Suprapubic skin (tissue), 4 donors: ENCODE measurements around the gene SMYD3. TPM values are rescaled to one million over a fixed set of nuclear protein-coding genes. Genes with fewer than 3 reads are reported as not detected.
"Not testable (repeated sequence)": the region's sequence is repeated elsewhere in the genome, so short reads cannot be mapped to it uniquely, and the experiment has no call there.

ENCODE experiments used
- DNase-seq, 2 donors: peaks; one replicate each; pipeline ENCODE4 v3.0.0-alpha.2; 2019; ENCODE audit warnings: low spot score in 2 of 2
- H3K27ac ChIP-seq: fragments of 200-600 bp; sonication (generic); one replicate; pipeline ENCODE4 v1.5.1; 2019
- H3K27me3 ChIP-seq: fragments of 200-600 bp; sonication (generic); one replicate; pipeline ENCODE4 v1.5.1; 2019
- H3K36me3 ChIP-seq: fragments of 200-600 bp; sonication (generic); one replicate; pipeline ENCODE4 v1.5.1; 2019
- H3K4me1 ChIP-seq: fragments of 200-600 bp; sonication (generic); one replicate; pipeline ENCODE4 v1.5.1; 2019
- H3K4me3 ChIP-seq: fragments of 200-600 bp; sonication (generic); one replicate; pipeline ENCODE4 v1.5.1; 2019; ENCODE audit warnings: mild to moderate bottlenecking
- H3K9me3 ChIP-seq: fragments of 200-600 bp; sonication (generic); one replicate; pipeline ENCODE4 v1.5.1; 2019
- CTCF ChIP-seq, 2 donors: fragments of 200-600 bp in 1 of 2; fragments of 450-650 bp in 1 of 2; sonication (generic) in 1 of 2; IDR thresholded peaks; one replicate each; pipeline ENCODE4 v1.5.1; 2016 to 2019; ENCODE audit warnings: antibody characterized with exemption in 2 of 2, mild to moderate bottlenecking in 1 of 2, moderate library complexity in 1 of 2
- EP300 ChIP-seq: sonication (generic); formaldehyde crosslinking; IDR thresholded peaks from one replicate; pipeline ENCODE4 v1.6.1; 2017; ENCODE audit warnings: antibody characterized with exemption
- POLR2A ChIP-seq, 2 donors: fragments of 450-650 bp; IDR thresholded peaks; one replicate each; pipeline ENCODE4 v1.6.1; 2017; ENCODE audit warnings: antibody characterized with exemption in 2 of 2, mild to moderate bottlenecking in 2 of 2, moderate library complexity in 2 of 2
- POLR2AphosphoS5 ChIP-seq, 3 donors: sonication (generic); formaldehyde crosslinking; IDR thresholded peaks; one replicate each; pipeline ENCODE4 v1.6.1; 2017; ENCODE audit warnings: antibody characterized with exemption in 3 of 3
- WGBS: methylation state at CpG from one replicate; pipeline ENCODE4 v1.1.5; 2018; 5-methylcytosine and 5-hydroxymethylcytosine counted together
- total RNA-seq, 4 donors: library from RNA; depleted of rRNA; stranded (reverse); fragments of >200 nt; gene quantifications; one replicate each; pipeline ENCODE4 v1.1.0, GENCODE V29; 2016

The SMYD3 gene
- total RNA-seq, 4 donors from 2014 or later: 14.5 to 33.6 (median 18.9) TPM

GRCh38 chr1:245971711-245972085 lies 535.4 kb downstream of the SMYD3 start:
- WGBS: 96% methylated on average over 2 of the region's 2 CpGs

GRCh38 chr1:245971076-245971710 lies 535.9 kb downstream of the SMYD3 start:
- H3K4me1 ChIP-seq, H3K36me3 ChIP-seq, H3K27ac ChIP-seq, H3K9me3 ChIP-seq, H3K27me3 ChIP-seq, H3K4me3 ChIP-seq, DNase-seq: not testable (repeated sequence)
- 95% methylated on average over 10 of the region's 10 CpGs for WGBS

More at GRCh38 chr1:245971711-245972085, 535.4 kb downstream of the SMYD3 start:
- Histone ChIP-seq H3K9me3 (no peaks in the 10 kb centered on the region), H3K4me1 (no peaks in the 10 kb centered on the region), H3K36me3 (no peaks in the 10 kb centered on the region), H3K27ac (no peak overlapping the region), H3K27me3 (no peaks in the 10 kb centered on the region), H3K4me3 (no peak overlapping the region)
- TF ChIP-seq POLR2A (IDR thresholded peaks at IDR 0.05) (no peak), EP300 (no peak), POLR2AphosphoS5 (IDR thresholded peaks at IDR 0.05) (no peak), CTCF (IDR thresholded peaks at IDR 0.05) (no peak)
- DNase-seq: no peak

GRCh38 chr1:245969283-245969682 lies 537.8 kb downstream of the SMYD3 start:
- no peaks in the 10 kb centered on the region for H3K9me3 ChIP-seq
- no peaks in the 10 kb centered on the region for H3K36me3 ChIP-seq
- no peak for DNase-seq
- no peaks in the 10 kb centered on the region for H3K27me3 ChIP-seq
- no peaks in the 10 kb centered on the region for H3K4me1 ChIP-seq
- H3K27ac ChIP-seq: no peak overlapping the region
- WGBS: 50% methylated on average over 3 of the region's 3 CpGs
- H3K4me3 ChIP-seq: no peak overlapping the region
- TF ChIP-seq EP300 (no peak), POLR2AphosphoS5 (IDR thresholded peaks at IDR 0.05) (no peak), CTCF (IDR thresholded peaks at IDR 0.05) (no peak), POLR2A (IDR thresholded peaks at IDR 0.05) (no peak)

- TF ChIP-seq POLR2AphosphoS5 (IDR thresholded peaks at IDR 0.05) (no peak), POLR2A (IDR thresholded peaks at IDR 0.05) (no peak), CTCF (IDR thresholded peaks at IDR 0.05) (no peak), EP300 (no peak)
- Histone ChIP-seq H3K9me3 (no peaks in the 10 kb centered on the region), H3K4me1 (no peaks in the 10 kb centered on the region), H3K27ac (no peak overlapping the region), H3K27me3 (no peaks in the 10 kb centered on the region), H3K36me3 (no peaks in the 10 kb centered on the region), H3K4me3 (no peak overlapping the region)
- no peak for DNase-seq
- 94% methylated on average over 6 of the region's 6 CpGs for WGBS
Observed at GRCh38 chr1:245968775-245969174, 538.3 kb downstream of the SMYD3 start.

- H3K27ac ChIP-seq: no peak overlapping the region
- 94% methylated on average over 3 of the region's 3 CpGs for WGBS
- no peak for DNase-seq
Observed at GRCh38 chr1:245965398-245965797, 541.7 kb downstream of the SMYD3 start.

More at GRCh38 chr1:245965398-245965797, 541.7 kb downstream of the SMYD3 start:
- no peak for TF ChIP-seq CTCF (IDR thresholded peaks at IDR 0.05)
- no peak for TF ChIP-seq POLR2A (IDR thresholded peaks at IDR 0.05)
- no peak for TF ChIP-seq EP300
- no peak for TF ChIP-seq POLR2AphosphoS5 (IDR thresholded peaks at IDR 0.05)
- Histone ChIP-seq H3K4me3 (no peak overlapping the region), H3K27me3 (no peaks in the 10 kb centered on the region), H3K4me1 (no peaks in the 10 kb centered on the region), H3K36me3 (no peaks in the 10 kb centered on the region), H3K9me3 (no peaks in the 10 kb centered on the region)
